GM18907 (cell line): ENCODE results near the gene ZCCHC7.

ENCODE experiments used
- ATAC-seq: cut with Tn5 transposase; IDR thresholded peaks from one replicate; pipeline ENCODE4 v1.9.1; 2021; ENCODE audit warnings: mild to moderate bottlenecking, moderate library complexity; ENCODE audit not compliant: unreplicated experiment

Gene ZCCHC7

GRCh38 chr9:37364751-37365360, 244.5 kb downstream of the ZCCHC7 start:
- no peak for ATAC-seq

- ATAC-seq, result peak; percentile 43
These were observed 249.3 kb downstream of the ZCCHC7 start for GRCh38 chr9:37369671-37370070.

GRCh38 chr9:37370282-37370681, 249.9 kb downstream of the ZCCHC7 start:
- no peak for ATAC-seq

- peak; percentile 69 for ATAC-seq
These were observed 250.7 kb downstream of the ZCCHC7 start for GRCh38 chr9:37370968-37371563.

GRCh38 chr9:37371565-37372464, 251.4 kb downstream of the ZCCHC7 start:
- peak; percentile 28 for ATAC-seq

- ATAC-seq, result no peak
These were observed 252.5 kb downstream of the ZCCHC7 start for GRCh38 chr9:37372839-37373238.

GRCh38 chr9:37373621-37374020, 253.2 kb downstream of the ZCCHC7 start:
- no peak for ATAC-seq

- ATAC-seq, result peak; percentile 29
These were observed 254.5 kb downstream of the ZCCHC7 start for GRCh38 chr9:37374892-37375291.

GRCh38 chr9:37377688-37378612, 257.6 kb downstream of the ZCCHC7 start:
- no peak for ATAC-seq

- no peak for ATAC-seq
These were observed 258.2 kb downstream of the ZCCHC7 start for GRCh38 chr9:37378613-37379004.

GRCh38 chr9:37379835-37380234, 259.5 kb downstream of the ZCCHC7 start:
- no peak for ATAC-seq

GRCh38 chr9:37380570-37380969, 260.2 kb downstream of the ZCCHC7 start:
- no peak for ATAC-seq

- no peak for ATAC-seq
These were observed 260.8 kb downstream of the ZCCHC7 start for GRCh38 chr9:37381094-37381741.

- peak; percentile 40 for ATAC-seq
These were observed 262.0 kb downstream of the ZCCHC7 start for GRCh38 chr9:37382161-37382981.

- ATAC-seq, result peak; percentile 26
These were observed 262.6 kb downstream of the ZCCHC7 start for GRCh38 chr9:37382982-37383357.

- ATAC-seq, result no peak
These were observed 263.0 kb downstream of the ZCCHC7 start for GRCh38 chr9:37383393-37383792.

GRCh38 chr9:37383876-37384746, 263.7 kb downstream of the ZCCHC7 start:
- no peak for ATAC-seq

- ATAC-seq, result no peak
These were observed 264.9 kb downstream of the ZCCHC7 start for GRCh38 chr9:37385286-37385685.

GRCh38 chr9:37386988-37387387, 266.6 kb downstream of the ZCCHC7 start:
- ATAC-seq, result no peak
